Measurements from ENCODE around the gene HYDIN. TPM values are rescaled to one million over a fixed set of nuclear protein-coding genes. Genes with fewer than 3 reads are reported as not detected.
"Not testable (repeated sequence)": the region's sequence is repeated elsewhere in the genome, so short reads cannot be mapped to it uniquely, and the experiment has no call there.

HYDIN gene
- total RNA-seq, 1 donor from 2014 or later, result not detected

DNA sequence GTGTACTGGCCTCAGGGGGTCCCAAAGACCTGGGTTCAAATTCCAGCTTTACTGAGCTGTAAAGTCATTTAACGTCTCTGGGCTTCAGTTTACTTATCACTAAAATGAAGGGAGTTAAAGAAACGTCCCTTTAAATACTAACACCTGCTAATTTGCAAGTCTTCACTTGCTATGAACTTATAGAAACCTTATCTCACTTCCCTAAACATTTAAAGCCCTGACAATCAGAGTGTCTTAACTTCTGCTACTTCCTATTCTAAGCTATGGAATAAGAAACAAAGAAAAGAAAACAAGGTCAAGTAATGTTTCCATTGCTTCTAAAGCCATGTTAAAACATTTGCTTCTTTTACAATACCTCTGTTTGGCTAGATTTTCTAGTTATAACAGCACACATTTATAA, 87.3 kb downstream of the HYDIN start:
- H3K4me1 Mint-ChIP-seq; DNase-seq; H3K27ac Mint-ChIP-seq; H3K4me3 Mint-ChIP-seq; H3K9me3 Mint-ChIP-seq; H3K27me3 Mint-ChIP-seq; H3K36me3 Mint-ChIP-seq (ENCODE audit: low read depth); intact Hi-C loops (cut with micrococcal nuclease): not testable (repeated sequence)

DNA sequence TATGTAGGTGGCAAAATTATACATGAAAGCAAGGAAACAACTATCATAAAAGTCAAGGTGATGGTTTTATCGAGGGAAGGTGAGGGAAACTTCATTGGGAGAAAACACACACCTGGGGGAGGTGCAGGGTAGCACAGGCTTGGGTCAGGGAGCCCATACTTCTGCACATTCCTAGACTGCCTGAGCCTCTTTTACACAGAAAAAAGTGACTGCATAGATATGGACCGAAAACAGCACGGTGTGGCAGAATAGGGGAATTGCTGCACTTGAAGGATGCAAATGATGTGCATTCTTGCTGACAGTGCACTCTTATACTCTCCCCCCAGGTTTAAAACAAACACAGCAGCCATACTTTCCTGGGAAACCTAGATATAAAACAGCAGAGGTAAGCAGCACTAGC, 120.0 kb downstream of the HYDIN start:
- not testable (repeated sequence) for H3K27ac Mint-ChIP-seq

DNA sequence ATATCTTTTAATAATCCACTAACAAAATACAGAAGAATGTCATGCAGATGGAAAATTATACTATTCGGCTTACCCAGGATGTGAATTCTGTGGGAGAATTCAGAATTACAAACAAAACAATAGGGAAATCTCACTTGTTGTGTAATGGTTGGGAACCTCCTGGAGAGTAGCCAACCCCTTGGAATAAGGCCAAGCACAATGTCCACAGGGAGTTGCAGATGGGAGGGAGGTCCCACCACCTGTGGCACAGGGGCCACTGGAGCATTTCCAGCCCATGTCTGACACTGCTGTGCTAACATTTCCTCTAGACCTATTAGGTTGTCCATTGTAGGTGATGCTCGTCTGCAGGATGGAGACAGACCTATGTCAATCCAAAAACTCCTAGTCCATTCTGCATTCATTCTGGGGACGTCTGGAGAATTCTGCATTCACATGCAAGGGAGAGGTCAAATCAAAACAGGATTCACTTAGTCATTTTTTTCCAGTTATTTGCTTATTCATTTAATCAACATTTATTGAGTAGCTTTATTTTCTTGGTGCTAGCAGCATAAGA, 120.8 kb downstream of the HYDIN start:
- H3K4me1 Mint-ChIP-seq; H3K36me3 Mint-ChIP-seq (ENCODE audit: low read depth); H3K4me3 Mint-ChIP-seq; H3K9me3 Mint-ChIP-seq; DNase-seq; H3K27ac Mint-ChIP-seq; H3K27me3 Mint-ChIP-seq; intact Hi-C loops (cut with micrococcal nuclease): not testable (repeated sequence)

More for the DNA sequence above, 120.0 kb downstream of the HYDIN start:
- H3K4me1 Mint-ChIP-seq; H3K9me3 Mint-ChIP-seq; H3K36me3 Mint-ChIP-seq (ENCODE audit: low read depth); H3K4me3 Mint-ChIP-seq; intact Hi-C loops (cut with micrococcal nuclease); DNase-seq; H3K27me3 Mint-ChIP-seq: not testable (repeated sequence)

DNA sequence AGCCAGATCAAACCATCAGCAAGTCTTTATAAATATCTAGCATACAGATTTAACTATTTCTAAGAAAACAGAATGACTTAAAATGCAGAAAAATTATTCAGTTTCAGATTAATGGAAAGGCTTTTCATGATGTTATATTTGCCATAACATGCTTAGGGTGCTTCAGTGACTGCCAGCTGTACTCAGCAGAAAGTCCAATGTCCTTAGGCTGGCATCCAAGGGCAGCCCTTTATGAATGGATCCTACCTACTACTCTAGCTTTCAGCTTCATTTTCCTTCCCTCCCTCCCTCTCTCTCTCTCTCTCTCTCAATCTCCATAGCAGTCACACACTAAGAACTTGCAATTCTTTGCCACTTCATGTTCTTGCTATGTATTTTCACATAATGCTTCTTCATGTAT, 124.6 kb downstream of the HYDIN start:
- H3K36me3 Mint-ChIP-seq (ENCODE audit: low read depth); H3K4me1 Mint-ChIP-seq; H3K27me3 Mint-ChIP-seq; H3K4me3 Mint-ChIP-seq; DNase-seq; H3K27ac Mint-ChIP-seq; intact Hi-C loops (cut with micrococcal nuclease); H3K9me3 Mint-ChIP-seq: not testable (repeated sequence)

DNA sequence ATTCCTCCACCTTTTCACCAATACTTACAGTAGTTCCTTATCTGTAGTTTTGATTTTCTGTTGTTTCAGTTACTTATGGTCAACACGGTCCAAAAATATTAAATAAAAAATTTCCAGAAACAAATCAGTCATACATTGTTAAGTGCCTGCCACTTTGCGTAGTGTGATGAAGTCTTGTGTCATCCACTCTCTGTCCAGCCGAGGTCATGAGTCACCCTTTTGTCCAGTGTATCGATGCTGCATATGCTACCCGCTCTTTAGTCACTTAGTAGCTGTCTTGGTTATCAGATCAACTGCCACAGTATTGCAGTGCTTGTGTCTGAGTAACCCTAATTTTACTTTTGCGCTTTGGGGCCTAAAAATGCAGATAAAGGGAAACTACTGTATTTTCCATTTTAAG, 146.9 kb downstream of the HYDIN start:
- not testable (repeated sequence) for H3K27ac Mint-ChIP-seq, DNase-seq

DNA sequence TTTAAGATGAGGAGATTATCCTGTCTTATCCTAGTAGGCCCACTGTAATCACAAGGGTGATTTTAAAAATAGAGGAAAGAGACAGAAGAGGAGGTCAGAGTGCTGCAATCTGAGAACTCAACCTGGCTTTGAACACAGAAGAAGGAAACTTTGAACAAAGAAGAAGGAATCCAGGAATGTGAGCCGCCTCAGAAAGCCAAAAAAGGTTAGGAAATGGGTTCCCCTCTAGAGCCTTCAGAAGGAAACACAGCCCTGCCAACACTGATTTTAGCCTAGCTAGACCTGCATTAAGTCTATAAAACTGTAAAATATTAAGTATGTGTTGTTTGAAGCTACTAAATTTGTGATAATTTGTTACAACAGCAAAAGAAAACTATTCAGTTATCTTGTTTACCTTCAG, 149.7 kb downstream of the HYDIN start:
- DNase-seq; intact Hi-C loops (cut with micrococcal nuclease); H3K4me1 Mint-ChIP-seq; H3K4me3 Mint-ChIP-seq; H3K27ac Mint-ChIP-seq; H3K27me3 Mint-ChIP-seq; H3K9me3 Mint-ChIP-seq; H3K36me3 Mint-ChIP-seq (ENCODE audit: low read depth): not testable (repeated sequence)

More for the DNA sequence above, 146.9 kb downstream of the HYDIN start:
- H3K36me3 Mint-ChIP-seq (ENCODE audit: low read depth); H3K27me3 Mint-ChIP-seq; H3K4me3 Mint-ChIP-seq; intact Hi-C loops (cut with micrococcal nuclease); H3K9me3 Mint-ChIP-seq; H3K4me1 Mint-ChIP-seq: not testable (repeated sequence)

DNA sequence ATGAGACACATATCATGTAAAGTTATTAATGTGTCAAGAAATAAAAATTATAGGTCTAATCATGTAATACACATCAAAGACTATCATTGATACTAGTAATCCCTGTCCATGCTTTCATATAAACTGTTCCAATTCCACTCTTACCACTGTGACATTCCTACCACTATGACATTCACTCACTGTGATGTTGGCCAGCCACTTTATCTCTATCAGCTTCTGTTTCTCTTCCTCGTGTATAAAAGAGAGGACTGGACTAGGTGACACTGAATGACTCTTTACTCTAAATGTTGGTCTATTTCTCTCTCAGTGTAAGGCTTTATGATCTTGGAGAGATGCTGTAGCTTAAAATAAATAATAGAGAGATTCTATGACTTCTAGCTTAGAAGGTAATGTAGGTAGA, 150.3 kb downstream of the HYDIN start:
- H3K4me3 Mint-ChIP-seq; intact Hi-C loops (cut with micrococcal nuclease); H3K36me3 Mint-ChIP-seq (ENCODE audit: low read depth); H3K27ac Mint-ChIP-seq; H3K9me3 Mint-ChIP-seq; DNase-seq; H3K27me3 Mint-ChIP-seq; H3K4me1 Mint-ChIP-seq: not testable (repeated sequence)

DNA sequence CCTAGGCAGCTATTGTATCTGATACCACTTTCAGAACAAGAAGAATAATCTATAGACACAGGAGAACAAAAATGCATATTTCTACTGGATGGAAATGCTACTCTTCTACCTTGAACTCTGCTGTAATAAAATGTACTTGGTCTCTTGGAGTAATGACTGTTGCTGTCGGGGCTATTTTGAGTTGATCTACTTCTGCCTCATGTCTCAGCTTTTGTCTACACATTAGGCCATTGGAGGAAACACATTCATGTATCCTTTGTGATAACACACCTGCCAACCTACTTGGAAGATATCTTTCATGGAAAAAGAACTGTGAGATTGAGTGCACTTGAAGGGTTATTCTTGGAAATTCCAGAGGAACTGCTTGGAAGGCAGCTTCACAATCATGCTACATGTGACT, 159.9 kb downstream of the HYDIN start:
- H3K4me3 Mint-ChIP-seq; DNase-seq; H3K27ac Mint-ChIP-seq; H3K36me3 Mint-ChIP-seq (ENCODE audit: low read depth); H3K9me3 Mint-ChIP-seq; intact Hi-C loops (cut with micrococcal nuclease); H3K27me3 Mint-ChIP-seq; H3K4me1 Mint-ChIP-seq: not testable (repeated sequence)

DNA sequence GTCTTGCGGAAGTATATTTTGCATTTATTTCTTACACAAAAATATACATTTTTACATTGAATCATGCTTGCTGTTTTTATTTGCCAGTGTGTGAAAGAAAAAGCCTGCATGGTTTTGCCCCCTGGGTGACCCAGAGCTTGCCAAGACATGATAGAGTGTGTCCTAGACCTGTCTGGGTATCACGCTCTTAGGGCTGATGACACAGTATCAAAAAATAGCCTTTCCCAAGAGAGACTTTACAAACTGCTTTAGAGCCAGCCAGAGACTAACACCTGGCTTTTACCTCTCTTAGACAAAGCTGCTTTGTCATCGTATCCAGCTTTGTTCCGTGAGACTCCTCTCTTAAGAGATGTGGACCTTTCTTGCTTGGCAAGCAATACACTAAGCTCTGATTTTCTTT, 160.7 kb downstream of the HYDIN start:
- H3K27me3 Mint-ChIP-seq; H3K27ac Mint-ChIP-seq; H3K4me1 Mint-ChIP-seq; H3K9me3 Mint-ChIP-seq; intact Hi-C loops (cut with micrococcal nuclease); H3K4me3 Mint-ChIP-seq; DNase-seq; H3K36me3 Mint-ChIP-seq (ENCODE audit: low read depth): not testable (repeated sequence)

DNA sequence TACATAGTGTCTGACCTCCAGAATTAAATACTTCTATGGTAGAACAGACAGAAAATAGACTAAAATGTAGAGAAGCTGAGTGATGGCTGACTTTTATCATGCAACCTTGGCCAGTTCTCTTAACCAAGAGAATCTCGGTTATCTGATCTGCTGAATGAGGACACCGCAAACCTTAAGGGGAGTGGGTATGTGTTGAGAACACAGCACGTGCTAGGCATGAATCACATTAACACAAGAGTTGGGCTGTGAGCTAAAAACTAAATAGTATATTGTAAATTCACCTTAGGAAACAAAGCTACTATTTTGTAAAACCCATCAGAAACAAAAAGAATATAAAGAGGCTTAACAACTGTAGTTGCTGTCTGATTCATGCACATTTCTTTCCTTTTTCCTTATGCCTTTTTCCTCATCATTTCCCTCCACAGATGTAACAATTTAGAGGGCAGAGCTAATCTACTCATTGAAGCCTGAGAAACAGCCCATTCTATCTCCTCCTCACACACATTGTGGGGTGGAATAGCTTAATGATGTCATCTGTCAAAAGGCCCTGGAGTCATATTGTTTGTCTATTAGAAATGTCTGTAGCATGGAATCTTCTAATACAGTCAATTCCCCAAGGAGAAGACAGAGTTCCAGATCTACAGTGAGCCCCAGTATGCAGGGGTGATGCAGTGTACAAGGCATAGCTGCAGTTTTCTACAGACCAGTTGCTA, 176.5 kb downstream of the HYDIN start:
- H3K4me3 Mint-ChIP-seq; intact Hi-C loops (cut with micrococcal nuclease); H3K36me3 Mint-ChIP-seq (ENCODE audit: low read depth); DNase-seq; H3K27me3 Mint-ChIP-seq; H3K27ac Mint-ChIP-seq; H3K4me1 Mint-ChIP-seq; H3K9me3 Mint-ChIP-seq: not testable (repeated sequence)

DNA sequence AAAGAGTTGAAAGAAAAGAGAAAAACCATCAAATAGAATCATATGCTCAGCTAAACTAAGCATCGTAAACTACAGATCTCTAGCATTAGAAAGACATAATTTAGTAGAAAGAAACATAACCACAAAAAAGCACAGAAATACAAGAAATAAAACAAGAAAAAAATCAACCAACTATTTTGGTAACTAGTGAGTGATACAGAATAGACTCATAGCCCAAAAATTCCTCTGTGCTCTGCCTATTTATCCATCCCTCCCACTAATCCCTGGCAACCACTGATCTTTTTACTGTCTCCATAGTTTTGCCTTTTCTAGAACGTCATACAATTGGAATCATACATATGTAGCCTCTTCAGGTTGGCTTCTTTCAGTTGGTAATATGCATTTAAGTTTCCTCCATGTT, 180.2 kb downstream of the HYDIN start:
- H3K4me3 Mint-ChIP-seq; H3K27ac Mint-ChIP-seq; H3K27me3 Mint-ChIP-seq; H3K4me1 Mint-ChIP-seq; H3K36me3 Mint-ChIP-seq (ENCODE audit: low read depth); intact Hi-C loops (cut with micrococcal nuclease); DNase-seq; H3K9me3 Mint-ChIP-seq: not testable (repeated sequence)

DNA sequence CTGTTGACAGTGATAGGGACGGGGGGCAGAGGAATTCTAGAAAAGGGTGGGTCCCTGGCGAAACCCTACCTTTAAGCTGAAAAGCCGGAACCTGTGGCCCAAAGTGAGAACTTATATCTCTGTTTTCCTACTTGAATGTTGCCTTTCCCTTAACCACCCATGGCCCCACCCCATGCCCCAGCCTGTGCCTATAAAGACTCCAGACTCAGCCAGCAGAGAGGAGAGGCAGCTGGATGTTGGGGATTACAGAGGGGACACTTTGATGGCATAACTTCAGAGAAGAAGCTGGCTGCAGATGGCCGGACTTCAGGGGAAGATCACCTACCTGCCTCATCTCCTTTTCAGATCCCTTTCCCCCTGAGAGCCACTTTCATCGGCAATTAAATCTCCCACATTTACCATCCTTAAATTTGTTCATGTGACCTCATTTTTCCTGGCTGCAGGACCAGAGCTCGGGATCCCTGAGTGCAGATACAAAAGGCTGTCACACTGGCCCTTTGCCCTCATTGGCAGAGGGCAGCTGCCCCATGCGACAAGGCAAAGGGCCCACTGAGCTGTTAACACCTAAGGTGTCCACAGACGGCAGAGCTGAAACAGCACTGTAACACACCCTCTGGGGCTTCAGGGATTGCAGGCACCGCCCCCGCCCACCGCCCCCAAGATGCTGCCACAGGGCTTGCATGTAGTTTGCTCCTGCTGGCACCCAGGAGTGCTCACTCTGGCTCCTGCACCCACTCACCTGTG, 191.0 kb downstream of the HYDIN start:
- intact Hi-C loops (cut with micrococcal nuclease); DNase-seq; H3K27ac Mint-ChIP-seq; H3K4me3 Mint-ChIP-seq; H3K36me3 Mint-ChIP-seq (ENCODE audit: low read depth); H3K27me3 Mint-ChIP-seq; H3K4me1 Mint-ChIP-seq; H3K9me3 Mint-ChIP-seq: not testable (repeated sequence)

DNA sequence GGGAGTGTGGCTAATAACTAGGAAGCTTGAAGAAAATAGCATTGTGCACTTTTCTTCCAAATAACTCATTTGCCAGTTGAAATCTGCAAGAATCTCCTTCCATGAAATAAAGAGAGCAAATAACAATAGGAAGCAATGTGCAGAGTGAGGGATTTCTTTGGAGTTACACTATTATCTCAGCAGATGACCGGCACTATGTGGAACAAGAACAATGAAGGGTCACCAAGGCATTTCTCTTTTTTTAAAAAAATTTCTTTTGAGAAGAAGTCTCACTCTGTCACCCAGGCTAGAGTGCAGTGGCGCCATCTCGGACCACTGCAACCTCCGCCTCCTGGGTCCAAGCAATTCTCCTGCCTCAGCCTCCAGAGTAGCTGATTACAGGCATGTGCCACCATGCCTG, 192.1 kb downstream of the HYDIN start:
- H3K27me3 Mint-ChIP-seq; DNase-seq; H3K9me3 Mint-ChIP-seq; H3K4me3 Mint-ChIP-seq; H3K4me1 Mint-ChIP-seq; H3K36me3 Mint-ChIP-seq (ENCODE audit: low read depth); intact Hi-C loops (cut with micrococcal nuclease); H3K27ac Mint-ChIP-seq: not testable (repeated sequence)

DNA sequence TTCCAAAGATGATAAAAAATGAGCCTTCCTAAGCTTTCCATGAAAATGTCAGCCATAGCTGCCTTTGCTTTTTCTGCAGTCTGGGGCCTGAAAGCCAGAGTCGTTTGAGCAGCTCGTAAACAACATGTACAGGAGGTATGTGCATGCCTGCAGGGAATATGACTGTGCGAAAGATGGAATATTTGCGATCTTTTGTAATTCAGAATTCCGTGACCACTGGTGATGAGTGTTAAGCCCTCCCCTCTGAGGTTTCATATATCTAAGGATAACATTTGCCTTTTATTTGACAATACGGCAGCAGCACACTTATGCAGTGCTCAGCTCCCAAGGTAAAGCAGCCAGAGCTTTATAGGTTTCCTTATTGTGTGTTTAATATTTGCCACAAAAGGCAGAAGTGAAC, 192.5 kb downstream of the HYDIN start:
- H3K4me3 Mint-ChIP-seq; H3K4me1 Mint-ChIP-seq; H3K36me3 Mint-ChIP-seq (ENCODE audit: low read depth); DNase-seq; H3K27ac Mint-ChIP-seq; H3K27me3 Mint-ChIP-seq; H3K9me3 Mint-ChIP-seq; intact Hi-C loops (cut with micrococcal nuclease): not testable (repeated sequence)

Data from activated CD4-positive, alpha-beta T cell treated with anti-CD3 and anti-CD28 coated beads, Interleukin-2, amount 10 ng/mL, durations not matched to agents 24 days and 14 days (primary cell).